SU-DHL-6 (cell line): ENCODE data around the gene PLEKHA6.

Experiments used
- CTCF ChIP-seq: fragments of 200-600 bp; sonication (generic); IDR thresholded peaks from one replicate; pipeline ENCODE4 v1.5.1; 2017; ENCODE audit warnings: antibody characterized with exemption, mild to moderate bottlenecking, low read length, moderate library complexity; ENCODE audit not compliant: insufficient read depth, poor library complexity, severe bottlenecking
- EZH2phosphoT487 ChIP-seq: fragments of 200-600 bp; sonication (generic), shearing (Covaris generic); conservative IDR thresholded peaks from 2 replicates; pipeline ENCODE4 v1.6.1; 2018; ENCODE audit warnings: mild to moderate bottlenecking, antibody characterized with exemption, low read length, moderate library complexity, mixed read lengths

- no peak for TF ChIP-seq CTCF
- TF ChIP-seq EZH2phosphoT487 = no peak
Observed at GRCh38 chr1:204194771-204195170, 165.0 kb downstream of the PLEKHA6 start.
